Astrocyte of the cerebellum (primary cell): ENCODE data around the gene SLC6A3.

Experiments used
- DNase-seq: peaks from one replicate; pipeline ENCODE4 v3.0.0-alpha.2; 2011; ENCODE audit warnings: low read depth
- H3K4me3 ChIP-seq: 2 replicates; pipeline ENCODE4 v1.5.1; 2011; ENCODE audit warnings: mild to moderate bottlenecking, low read depth, low read length, moderate library complexity
- CTCF ChIP-seq: IDR thresholded peaks from 2 replicates; pipeline ENCODE4 v1.5.1; 2012; ENCODE audit warnings: low read length, low read depth, moderate library complexity, mild to moderate bottlenecking; ENCODE audit errors: missing control alignments
- in situ Hi-C: cut with HindIII; loops from 2 replicates; pipeline ENCODE4 v1.10.0; 2017; ENCODE audit warnings: low sequenced_read_pairs

SLC6A3 gene

GRCh38 chr5:1488882-1489680 is 43.8 kb upstream of the SLC6A3 start:
- no peak overlapping the region for H3K4me3 ChIP-seq
- peak; percentile 15 for DNase-seq
- no peak for TF ChIP-seq CTCF
- in situ Hi-C loops, result no loop called here

GRCh38 chr5:1487079-1487764 is 42.0 kb upstream of the SLC6A3 start:
- H3K4me3 ChIP-seq, result no peak overlapping the region
- in situ Hi-C loops, result no loop called here
- no peak for TF ChIP-seq CTCF
- DNase-seq, result no peak

- no peak for DNase-seq
- no peak overlapping the region for H3K4me3 ChIP-seq
- in situ Hi-C loops, result no loop called here
- no peak for TF ChIP-seq CTCF
Observed at GRCh38 chr5:1486271-1486670, 41.0 kb upstream of the SLC6A3 start.

- no peak for TF ChIP-seq CTCF
- H3K4me3 ChIP-seq, result no peak overlapping the region
- no peak for DNase-seq
- in situ Hi-C loops, result no loop called here
Observed at GRCh38 chr5:1485579-1486118, 40.4 kb upstream of the SLC6A3 start.

- in situ Hi-C loops, result no loop called here
- no peak for DNase-seq
- TF ChIP-seq CTCF, result no peak
- no peak overlapping the region for H3K4me3 ChIP-seq
Observed at GRCh38 chr5:1484730-1485578, 39.7 kb upstream of the SLC6A3 start.
